Neutrophil (primary cell): ENCODE results near the gene AKR1C3.

Source experiments
- H3K27ac ChIP-seq: fragments of 200-600 bp; sonication (generic); 2 replicates; pipeline ENCODE4 v1.5.1; 2016; ENCODE audit warnings: mild to moderate bottlenecking, moderate library complexity
- H3K27me3 ChIP-seq: fragments of 200-600 bp; sonication (generic); 2 replicates; pipeline ENCODE4 v1.6.0; 2016; ENCODE audit warnings: mild to moderate bottlenecking
- H3K36me3 ChIP-seq: fragments of 200-600 bp; sonication (generic); 2 replicates; pipeline ENCODE4 v1.5.1; 2017
- H3K4me1 ChIP-seq, 2 experiments: fragments of 200-600 bp in 1 of 2; sonication (generic) in 1 of 2; 1 replicate in 1 of 2; 2 replicates in 1 of 2; pipeline versions ENCODE4 v1.5.1 to v1.6.1; 2013 to 2016; ENCODE audit warnings: low read depth in 1 of 2, low read length in 1 of 2, mild to moderate bottlenecking in 1 of 2, moderate library complexity in 1 of 2; ENCODE audit not compliant: control insufficient read depth in 1 of 2, insufficient read depth in 1 of 2
- H3K4me3 ChIP-seq, 2 experiments: fragments of 200-600 bp in 1 of 2; sonication (generic) in 1 of 2; 1 replicate in 1 of 2; 2 replicates in 1 of 2; pipeline ENCODE4 v1.5.1; 2013 to 2016; ENCODE audit warnings: low read depth in 1 of 2, low read length in 1 of 2, mild to moderate bottlenecking in 1 of 2, moderate library complexity in 1 of 2
- H3K9me3 ChIP-seq: fragments of 200-600 bp; sonication (generic); 2 replicates; pipeline ENCODE4 v1.5.1; 2016
- TF ChIP-seq, protein P1 (sequence below): fragments of 200-600 bp; sonication (generic); IDR thresholded peaks from 2 replicates; pipeline ENCODE4 v1.5.1; 2016; ENCODE audit warnings: antibody characterized with exemption

Gene AKR1C3

DNA sequence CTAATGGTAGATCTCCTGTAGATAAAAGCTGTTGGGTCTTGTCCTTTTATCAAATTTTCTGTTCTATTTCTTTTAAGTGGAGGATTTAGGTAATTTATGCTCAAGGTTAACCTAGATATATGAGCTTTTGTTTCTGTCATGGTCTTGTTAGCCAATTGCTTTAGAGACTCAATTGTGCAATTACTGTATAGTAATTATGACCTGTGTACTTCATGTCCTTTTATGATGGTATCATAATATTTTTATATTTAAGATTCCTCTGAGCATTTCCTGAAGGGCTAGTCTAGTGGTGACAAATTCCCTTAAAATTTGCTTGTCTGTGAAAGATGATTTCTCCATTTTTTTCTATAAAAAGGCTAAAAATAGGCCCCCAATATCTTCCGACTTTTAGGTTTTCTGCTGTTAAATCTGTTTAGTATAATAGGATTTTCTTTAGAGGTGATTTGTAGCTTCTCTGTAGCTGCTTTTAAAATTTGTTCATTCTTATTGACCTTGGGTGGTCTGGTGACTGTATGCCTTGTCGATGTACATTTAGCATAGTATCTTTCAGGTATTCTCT, 5.4 kb upstream of the AKR1C3 start:
- TF ChIP-seq, protein P1, sequence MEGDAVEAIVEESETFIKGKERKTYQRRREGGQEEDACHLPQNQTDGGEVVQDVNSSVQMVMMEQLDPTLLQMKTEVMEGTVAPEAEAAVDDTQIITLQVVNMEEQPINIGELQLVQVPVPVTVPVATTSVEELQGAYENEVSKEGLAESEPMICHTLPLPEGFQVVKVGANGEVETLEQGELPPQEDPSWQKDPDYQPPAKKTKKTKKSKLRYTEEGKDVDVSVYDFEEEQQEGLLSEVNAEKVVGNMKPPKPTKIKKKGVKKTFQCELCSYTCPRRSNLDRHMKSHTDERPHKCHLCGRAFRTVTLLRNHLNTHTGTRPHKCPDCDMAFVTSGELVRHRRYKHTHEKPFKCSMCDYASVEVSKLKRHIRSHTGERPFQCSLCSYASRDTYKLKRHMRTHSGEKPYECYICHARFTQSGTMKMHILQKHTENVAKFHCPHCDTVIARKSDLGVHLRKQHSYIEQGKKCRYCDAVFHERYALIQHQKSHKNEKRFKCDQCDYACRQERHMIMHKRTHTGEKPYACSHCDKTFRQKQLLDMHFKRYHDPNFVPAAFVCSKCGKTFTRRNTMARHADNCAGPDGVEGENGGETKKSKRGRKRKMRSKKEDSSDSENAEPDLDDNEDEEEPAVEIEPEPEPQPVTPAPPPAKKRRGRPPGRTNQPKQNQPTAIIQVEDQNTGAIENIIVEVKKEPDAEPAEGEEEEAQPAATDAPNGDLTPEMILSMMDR, result no peak

GRCh38 chr10:5089865-5090264, 4.3 kb upstream of the AKR1C3 start:
- no peak overlapping the region for H3K27ac ChIP-seq
- H3K4me1 ChIP-seq, result peaks cover 0 to 4% of the 10 kb centered on the region in 2 experiments
- no peaks in the 10 kb centered on the region for H3K27me3 ChIP-seq
- H3K4me3 ChIP-seq, result no peak overlapping the region
- TF ChIP-seq, protein P1, result no peak
- H3K9me3 ChIP-seq, result no peaks in the 10 kb centered on the region
- no peaks in the 10 kb centered on the region for H3K36me3 ChIP-seq

More for the DNA sequence above, 5.4 kb upstream of the AKR1C3 start:
- no peaks in the 10 kb centered on the region for H3K4me1 ChIP-seq
- H3K9me3 ChIP-seq, result no peaks in the 10 kb centered on the region
- H3K36me3 ChIP-seq, result no peaks in the 10 kb centered on the region
- H3K27me3 ChIP-seq, result no peaks in the 10 kb centered on the region
- H3K27ac ChIP-seq, result no peak overlapping the region
- H3K4me3 ChIP-seq, result no peak overlapping the region

- H3K27ac ChIP-seq, result no peak overlapping the region
- TF ChIP-seq, protein P1, result no peak
- no peaks in the 10 kb centered on the region for H3K36me3 ChIP-seq
- no peaks in the 10 kb centered on the region for H3K9me3 ChIP-seq
- peaks cover 2% of the 10 kb centered on the region for H3K27me3 ChIP-seq
- no peak overlapping the region for H3K4me3 ChIP-seq
- peaks cover 0 to 7% of the 10 kb centered on the region in 2 experiments for H3K4me1 ChIP-seq
Observed at GRCh38 chr10:5090551-5090950, 3.7 kb upstream of the AKR1C3 start.

GRCh38 chr10:5091196-5091595, 3.0 kb upstream of the AKR1C3 start:
- Histone ChIP-seq H3K4me1 (peaks cover 0 to 7% of the 10 kb centered on the region in 2 experiments), H3K9me3 (no peaks in the 10 kb centered on the region), H3K27ac (no peak overlapping the region), H3K36me3 (no peaks in the 10 kb centered on the region), H3K27me3 (peaks cover 7% of the 10 kb centered on the region), H3K4me3 (no peak overlapping the region)
- TF ChIP-seq, protein P1, result no peak

DNA sequence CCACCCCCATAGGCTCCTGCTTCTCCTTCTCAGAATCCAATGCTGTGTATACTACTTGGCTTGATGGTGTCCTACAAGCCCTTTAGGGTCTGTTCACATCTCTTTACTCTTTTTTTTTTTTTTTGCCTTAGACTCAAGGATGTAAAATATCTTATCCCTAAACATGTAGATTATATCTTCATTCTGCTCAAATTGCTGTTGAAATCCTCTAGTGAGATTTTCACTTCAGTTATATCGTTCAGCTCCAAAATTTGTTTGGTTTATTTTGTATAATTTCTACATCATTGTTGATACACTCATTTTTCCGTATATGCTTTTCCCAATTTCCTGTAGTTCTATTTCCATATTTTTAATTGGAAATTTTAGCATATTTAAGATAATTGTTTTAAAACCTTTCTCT, 1.8 kb upstream of the AKR1C3 start:
- TF ChIP-seq, protein P1, result no peak
- Histone ChIP-seq H3K4me1 (peaks cover 0 to 7% of the 10 kb centered on the region in 2 experiments), H3K4me3 (no peak overlapping the region), H3K27me3 (peaks cover 7% of the 10 kb centered on the region), H3K27ac (no peak overlapping the region), H3K36me3 (no peaks in the 10 kb centered on the region), H3K9me3 (no peaks in the 10 kb centered on the region)
